Body of pancreas (tissue), 4 donors: ENCODE data around the gene IQCF2.
"Not testable (repeated sequence)": the region's sequence is repeated elsewhere in the genome, so short reads cannot be mapped to it uniquely, and the experiment has no call there.

ENCODE experiments used
- POLR2A ChIP-seq, 3 donors: fragments of 450-650 bp; IDR thresholded peaks; one replicate each; pipeline ENCODE4 v1.6.1; 2016; ENCODE audit warnings: antibody characterized with exemption in 3 of 3, mild to moderate bottlenecking in 2 of 3
- TF ChIP-seq, protein P1 (sequence below), 7 experiments: fragments of 450-650 bp in 4 of 7; fragments of 200-600 bp in 3 of 7; sonication (generic) in 3 of 7; IDR thresholded peaks; one replicate each; pipeline ENCODE4 v1.5.1; 2016 to 2019; ENCODE audit warnings: antibody characterized with exemption in 7 of 7

DNA sequence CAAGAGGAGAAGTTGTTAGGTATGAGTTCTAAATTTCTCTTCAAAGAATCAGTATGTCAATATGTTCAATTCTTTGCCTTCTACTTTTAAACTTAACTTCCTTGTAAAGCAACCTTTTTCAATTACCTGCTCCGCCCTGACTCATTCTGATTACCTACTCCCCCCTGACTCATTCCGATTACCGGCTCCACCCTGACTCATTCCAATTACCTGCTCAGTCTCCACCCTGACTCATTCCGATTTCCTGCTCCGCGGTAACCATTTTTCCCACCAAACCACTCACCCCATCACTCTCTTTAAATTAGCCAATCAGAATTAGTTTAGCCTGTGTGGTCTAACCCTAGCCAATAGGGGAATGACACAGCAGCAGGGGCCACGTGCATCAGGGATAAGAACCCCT is 40.9 kb downstream of the IQCF2 start:
- TF ChIP-seq, protein P1, sequence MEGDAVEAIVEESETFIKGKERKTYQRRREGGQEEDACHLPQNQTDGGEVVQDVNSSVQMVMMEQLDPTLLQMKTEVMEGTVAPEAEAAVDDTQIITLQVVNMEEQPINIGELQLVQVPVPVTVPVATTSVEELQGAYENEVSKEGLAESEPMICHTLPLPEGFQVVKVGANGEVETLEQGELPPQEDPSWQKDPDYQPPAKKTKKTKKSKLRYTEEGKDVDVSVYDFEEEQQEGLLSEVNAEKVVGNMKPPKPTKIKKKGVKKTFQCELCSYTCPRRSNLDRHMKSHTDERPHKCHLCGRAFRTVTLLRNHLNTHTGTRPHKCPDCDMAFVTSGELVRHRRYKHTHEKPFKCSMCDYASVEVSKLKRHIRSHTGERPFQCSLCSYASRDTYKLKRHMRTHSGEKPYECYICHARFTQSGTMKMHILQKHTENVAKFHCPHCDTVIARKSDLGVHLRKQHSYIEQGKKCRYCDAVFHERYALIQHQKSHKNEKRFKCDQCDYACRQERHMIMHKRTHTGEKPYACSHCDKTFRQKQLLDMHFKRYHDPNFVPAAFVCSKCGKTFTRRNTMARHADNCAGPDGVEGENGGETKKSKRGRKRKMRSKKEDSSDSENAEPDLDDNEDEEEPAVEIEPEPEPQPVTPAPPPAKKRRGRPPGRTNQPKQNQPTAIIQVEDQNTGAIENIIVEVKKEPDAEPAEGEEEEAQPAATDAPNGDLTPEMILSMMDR (IDR thresholded peaks at IDR 0.05) = not testable (repeated sequence)
- not testable (repeated sequence) for TF ChIP-seq POLR2A (IDR thresholded peaks at IDR 0.05)
